Natural killer cell (primary cell): Measurements from ENCODE around the gene TNFSF8. TPM values are rescaled to one million over a fixed set of nuclear protein-coding genes. Genes with fewer than 3 reads are reported as not detected.

Experiments
- ATAC-seq, 3 donors: fragments of 150-1000 bp in 2 of 3; fragments of 200-7000 bp in 1 of 3; cut with Tn5 transposase; 1 replicate in 1 of 3; 2 replicates in 2 of 3; pipeline ENCODE4 v1.10.0; 2021; ENCODE audit warnings: mild to moderate bottlenecking in 2 of 3, moderate library complexity in 2 of 3
- DNase-seq, 2 donors: peaks; one replicate each; pipeline versions ENCODE4 v3.0.0 to v3.0.0-alpha.2; 2013 to 2021; ENCODE audit warnings: mixed read lengths in 1 of 2
- H3K27ac ChIP-seq: one replicate; pipeline ENCODE4 v1.5.1; 2013; ENCODE audit warnings: mild to moderate bottlenecking, low read length
- H3K27me3 ChIP-seq: one replicate; pipeline ENCODE4 v1.6.1; 2013; ENCODE audit warnings: low read length; ENCODE audit not compliant: control insufficient read depth, insufficient read depth
- H3K36me3 ChIP-seq: one replicate; pipeline ENCODE4 v1.6.1; 2013; ENCODE audit warnings: low read length; ENCODE audit not compliant: control insufficient read depth, insufficient read depth
- H3K4me1 ChIP-seq: one replicate; pipeline ENCODE4 v1.6.1; 2013; ENCODE audit warnings: low read length; ENCODE audit not compliant: control insufficient read depth, insufficient read depth
- H3K4me3 ChIP-seq: one replicate; pipeline ENCODE4 v1.5.1; 2013; ENCODE audit warnings: low read length
- H3K9me3 ChIP-seq: one replicate; pipeline ENCODE4 v1.6.1; 2013; ENCODE audit warnings: low read length; ENCODE audit not compliant: control insufficient read depth, insufficient read depth
- H3K27ac Mint-ChIP-seq, 2 donors: one replicate each; pipeline ENCODE4 v1.8.0; 2022; ENCODE audit warnings: mild to moderate bottlenecking in 2 of 2, mixed read lengths in 2 of 2, moderate library complexity in 1 of 2
- H3K27me3 Mint-ChIP-seq, 2 donors: one replicate each; pipeline ENCODE4 v1.8.0; 2022; ENCODE audit warnings: low read depth in 2 of 2, mixed read lengths in 2 of 2
- H3K36me3 Mint-ChIP-seq: one replicate; pipeline ENCODE4 v1.8.0; 2022; ENCODE audit warnings: mixed read lengths
- H3K4me1 Mint-ChIP-seq, 2 donors: one replicate each; pipeline ENCODE4 v1.8.0; 2022; ENCODE audit warnings: mixed read lengths in 2 of 2
- H3K4me3 Mint-ChIP-seq: one replicate; pipeline ENCODE4 v1.8.0; 2022; ENCODE audit warnings: mild to moderate bottlenecking, moderate library complexity, mixed read lengths
- H3K9me3 Mint-ChIP-seq, 2 donors: one replicate each; pipeline ENCODE4 v1.8.0; 2022; ENCODE audit warnings: mixed read lengths in 2 of 2
- WGBS: methylation state at CpG from one replicate; pipeline ENCODE4 v1.1.7; 2013; ENCODE audit warnings: missing lambda C conversion rate; ENCODE audit not compliant: insufficient coverage; 5-methylcytosine and 5-hydroxymethylcytosine counted together
- intact Hi-C: fragments of 100-400 bp; cut with micrococcal nuclease; formaldehyde crosslinking; loops from one replicate; pipeline ENCODE4 v1.14.2; 2022
- total RNA-seq, 4 donors: library from RNA; stranded (reverse); fragments of 120-200 nt in 1 of 4; gene quantifications; one replicate each; pipeline versions ENCODE4 v1.2.3 to v1.2.4, GENCODE V29; 2013 to 2022
- TF ChIP-seq, protein P1 (sequence below): fragments of 200-600 bp; IDR thresholded peaks from one replicate; pipeline ENCODE4 v1.8.0; 2022; ENCODE audit warnings: antibody characterized with exemption

The TNFSF8 gene
- total RNA-seq, 3 donors from 2014 or later (not counting 1 experiment from before 2014, with no cell fraction given): 4.2 to 6.0 (median 4.8) TPM

DNA sequence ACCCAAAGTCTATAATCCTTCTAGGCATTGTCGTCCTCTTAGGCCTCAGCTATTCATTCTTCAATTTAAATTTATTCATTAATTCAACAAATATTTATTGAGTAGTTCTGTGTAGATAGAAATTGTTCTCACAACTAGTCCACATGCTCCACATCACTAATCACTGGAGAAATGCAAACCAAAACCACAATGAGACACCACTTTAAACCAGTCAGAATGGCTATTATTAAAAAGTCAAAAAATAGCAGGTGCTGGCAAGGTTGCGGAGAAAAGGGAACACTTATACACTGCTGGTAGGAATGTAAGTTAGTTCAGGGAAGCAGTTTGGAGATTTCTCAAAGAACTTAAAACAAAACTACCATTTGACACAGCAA lies 73.5 kb downstream of the TNFSF8 start:
- Mint-ChIP-seq H3K4me3 (no peak overlapping the region), H3K27me3 (peaks cover 7 to 10% of the 10 kb centered on the region in 2 donors), H3K9me3 (no peaks in the 10 kb centered on the region), H3K27ac (no peak overlapping the region), H3K36me3 (no peaks in the 10 kb centered on the region), H3K4me1 (no peaks in the 10 kb centered on the region)
- no peak overlapping the region for H3K4me3 ChIP-seq
- H3K27me3 ChIP-seq: no peaks in the 10 kb centered on the region
- no peak overlapping the region for H3K27ac ChIP-seq
- intact Hi-C loops: no loop called here
- whole genome bisulfite sequencing: no CpG with 5 or more reads among the region's 2 CpGs
- H3K9me3 ChIP-seq: no peaks in the 10 kb centered on the region
- TF ChIP-seq, protein P1, sequence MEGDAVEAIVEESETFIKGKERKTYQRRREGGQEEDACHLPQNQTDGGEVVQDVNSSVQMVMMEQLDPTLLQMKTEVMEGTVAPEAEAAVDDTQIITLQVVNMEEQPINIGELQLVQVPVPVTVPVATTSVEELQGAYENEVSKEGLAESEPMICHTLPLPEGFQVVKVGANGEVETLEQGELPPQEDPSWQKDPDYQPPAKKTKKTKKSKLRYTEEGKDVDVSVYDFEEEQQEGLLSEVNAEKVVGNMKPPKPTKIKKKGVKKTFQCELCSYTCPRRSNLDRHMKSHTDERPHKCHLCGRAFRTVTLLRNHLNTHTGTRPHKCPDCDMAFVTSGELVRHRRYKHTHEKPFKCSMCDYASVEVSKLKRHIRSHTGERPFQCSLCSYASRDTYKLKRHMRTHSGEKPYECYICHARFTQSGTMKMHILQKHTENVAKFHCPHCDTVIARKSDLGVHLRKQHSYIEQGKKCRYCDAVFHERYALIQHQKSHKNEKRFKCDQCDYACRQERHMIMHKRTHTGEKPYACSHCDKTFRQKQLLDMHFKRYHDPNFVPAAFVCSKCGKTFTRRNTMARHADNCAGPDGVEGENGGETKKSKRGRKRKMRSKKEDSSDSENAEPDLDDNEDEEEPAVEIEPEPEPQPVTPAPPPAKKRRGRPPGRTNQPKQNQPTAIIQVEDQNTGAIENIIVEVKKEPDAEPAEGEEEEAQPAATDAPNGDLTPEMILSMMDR: no peak
- H3K36me3 ChIP-seq: no peaks in the 10 kb centered on the region
- ATAC-seq (no peak), DNase-seq (no peak)
- H3K4me1 ChIP-seq: no peaks in the 10 kb centered on the region

DNA sequence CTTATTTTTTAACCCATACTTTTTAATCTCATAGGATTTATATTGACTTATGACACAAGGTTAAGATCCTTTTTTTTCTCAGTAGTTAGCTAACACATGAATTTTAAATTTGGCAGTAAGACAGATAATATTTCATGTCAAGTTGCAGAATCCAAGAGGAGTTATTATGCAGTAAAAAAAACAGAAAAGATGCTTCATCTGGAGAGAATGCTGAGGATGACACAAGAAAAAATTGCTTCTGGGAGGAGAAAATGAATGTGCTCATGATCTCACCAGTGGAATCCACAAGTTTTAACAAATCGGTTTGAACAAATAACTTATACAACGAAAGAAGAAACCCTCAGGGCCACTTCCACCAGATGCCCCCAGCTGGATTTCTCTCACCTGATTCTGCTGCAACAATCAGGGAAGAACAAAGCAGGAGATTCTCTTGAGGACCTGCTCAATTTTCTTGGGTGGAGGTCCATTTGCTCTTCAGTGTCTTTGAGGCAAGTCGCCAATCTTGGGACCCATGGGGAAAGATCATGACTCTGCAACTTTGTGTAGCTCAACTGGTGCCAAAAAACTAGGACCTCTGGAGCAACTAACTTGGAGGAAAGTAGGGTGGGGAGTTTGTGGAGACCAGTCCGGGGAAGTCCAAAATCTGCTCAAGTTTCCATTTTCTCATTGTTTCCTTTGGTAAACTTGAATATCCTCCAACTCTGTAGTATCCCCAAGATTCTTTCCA lies 74.0 kb downstream of the TNFSF8 start:
- ATAC-seq: no peak
- Mint-ChIP-seq H3K27ac (no peak overlapping the region), H3K9me3 (no peaks in the 10 kb centered on the region), H3K4me3 (no peak overlapping the region), H3K4me1 (peaks cover 0 to 1% of the 10 kb centered on the region in 2 donors), H3K27me3 (peaks cover 7 to 10% of the 10 kb centered on the region in 2 donors), H3K36me3 (no peaks in the 10 kb centered on the region)
- WGBS: 98% methylated on average over 4 of the region's 4 CpGs
- Histone ChIP-seq H3K9me3 (no peaks in the 10 kb centered on the region), H3K27me3 (no peaks in the 10 kb centered on the region), H3K36me3 (no peaks in the 10 kb centered on the region), H3K27ac (no peak overlapping the region), H3K4me3 (no peak overlapping the region), H3K4me1 (no peaks in the 10 kb centered on the region)
- DNase-seq: no peak
- intact Hi-C loops: no loop called here
- TF ChIP-seq, protein P1: no peak

DNA sequence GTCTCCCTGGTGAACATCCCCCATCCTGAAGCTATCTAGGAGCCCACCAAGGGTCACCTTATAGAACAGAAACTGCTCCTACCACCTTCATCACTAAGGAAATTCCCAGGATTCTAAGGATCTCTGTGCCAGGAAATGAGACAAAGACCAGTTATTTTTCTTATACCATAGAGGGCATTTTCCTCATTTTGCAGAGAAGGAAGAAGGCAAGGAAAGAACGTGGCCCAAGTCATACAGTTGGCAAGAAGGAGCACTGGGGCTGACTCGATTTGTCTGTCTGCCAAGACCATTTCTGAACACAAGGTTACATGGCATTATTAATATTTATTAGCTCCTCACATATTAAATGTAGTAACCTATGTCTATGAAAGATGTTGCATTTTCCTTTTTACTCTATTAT lies 74.9 kb downstream of the TNFSF8 start:
- H3K36me3 Mint-ChIP-seq: no peaks in the 10 kb centered on the region
- Histone ChIP-seq H3K36me3 (no peaks in the 10 kb centered on the region), H3K4me3 (no peak overlapping the region), H3K27ac (no peak overlapping the region), H3K27me3 (no peaks in the 10 kb centered on the region), H3K4me1 (no peaks in the 10 kb centered on the region), H3K9me3 (no peaks in the 10 kb centered on the region)
- H3K27me3 Mint-ChIP-seq: peaks cover 7 to 10% of the 10 kb centered on the region in 2 donors
- WGBS: 67% methylated on average over 1 of the region's 2 CpGs
- peaks cover 0 to 8% of the 10 kb centered on the region in 2 donors for H3K4me1 Mint-ChIP-seq
- no peak for DNase-seq
- TF ChIP-seq, protein P1: no peak
- no peak overlapping the region for H3K27ac Mint-ChIP-seq
- no peak for ATAC-seq
- no peaks in the 10 kb centered on the region for H3K9me3 Mint-ChIP-seq
- intact Hi-C loops: no loop called here
- no peak overlapping the region for H3K4me3 Mint-ChIP-seq
